Mesodermal cell (in vitro differentiated cells): ENCODE measurements around the gene TRIM17.
"Not testable (repeated sequence)": the region's sequence is repeated elsewhere in the genome, so short reads cannot be mapped to it uniquely, and the experiment has no call there.

Experiments
- H3K27ac ChIP-seq: 2 replicates; pipeline ENCODE4 v1.7.0; 2013; ENCODE audit warnings: mild to moderate bottlenecking, low read depth, low read length, moderate library complexity; ENCODE audit not compliant: severe bottlenecking
- H3K36me3 ChIP-seq: 2 replicates; pipeline ENCODE4 v1.7.1; 2013; ENCODE audit warnings: mild to moderate bottlenecking, low read length, moderate library complexity; ENCODE audit not compliant: control insufficient read depth, insufficient read depth
- H3K4me1 ChIP-seq: one replicate; pipeline ENCODE4 v1.7.1; 2013; ENCODE audit warnings: mild to moderate bottlenecking, low read length; ENCODE audit not compliant: insufficient read depth, control insufficient read depth, poor library complexity, severe bottlenecking
- H3K4me3 ChIP-seq: 2 replicates; pipeline ENCODE4 v1.7.0; 2013; ENCODE audit warnings: low read length, control low read depth, mild to moderate bottlenecking; ENCODE audit not compliant: insufficient read depth, poor library complexity, severe bottlenecking; ENCODE audit errors: extremely low read depth
- H3K9me3 ChIP-seq: 2 replicates; pipeline ENCODE4 v1.7.1; 2013; ENCODE audit warnings: mild to moderate bottlenecking, low read length, moderate library complexity; ENCODE audit not compliant: control insufficient read depth
- WGBS, 2 experiments: methylation state at CpG; one replicate each; pipeline ENCODE4 v1.1.5; 2013; ENCODE audit warnings: missing lambda C conversion rate in 2 of 2; ENCODE audit not compliant: insufficient coverage in 2 of 2; 5-methylcytosine and 5-hydroxymethylcytosine counted together

The TRIM17 gene

GRCh38 chr1:228446852-228447251 is 30.2 kb upstream of the TRIM17 start:
- no peaks in the 10 kb centered on the region for H3K9me3 ChIP-seq
- no peaks in the 10 kb centered on the region for H3K36me3 ChIP-seq
- H3K4me1 ChIP-seq = no peaks in the 10 kb centered on the region
- H3K4me3 ChIP-seq = no peak overlapping the region
- H3K27ac ChIP-seq = no peak overlapping the region
- WGBS, 2 experiments = 33 to 38% methylated on average over 12 to 15 of the region's 15 CpGs

GRCh38 chr1:228445843-228446650 is 29.4 kb upstream of the TRIM17 start:
- H3K27ac ChIP-seq = no peak overlapping the region
- WGBS, 2 experiments = 2 to 3% methylated on average over 36 to 44 of the region's 51 CpGs

GRCh38 chr1:228445490-228445842 is 28.8 kb upstream of the TRIM17 start:
- H3K4me1 ChIP-seq = no peaks in the 10 kb centered on the region
- WGBS, 2 experiments = 9 to 10% methylated on average over 4 to 9 of the region's 16 CpGs
- H3K4me3 ChIP-seq = peak overlapping the region; percentile 46
- H3K36me3 ChIP-seq = no peaks in the 10 kb centered on the region
- no peaks in the 10 kb centered on the region for H3K9me3 ChIP-seq
- H3K27ac ChIP-seq = no peak overlapping the region

More at GRCh38 chr1:228445843-228446650, 29.4 kb upstream of the TRIM17 start:
- no peaks in the 10 kb centered on the region for H3K4me1 ChIP-seq
- no peaks in the 10 kb centered on the region for H3K36me3 ChIP-seq
- peak overlapping the region; percentile 46 for H3K4me3 ChIP-seq
- H3K9me3 ChIP-seq = no peaks in the 10 kb centered on the region

GRCh38 chr1:228443395-228443794 is 26.7 kb upstream of the TRIM17 start:
- Histone ChIP-seq H3K36me3 (no peaks in the 10 kb centered on the region), H3K9me3 (no peaks in the 10 kb centered on the region), H3K4me1 (no peaks in the 10 kb centered on the region), H3K27ac (no peak overlapping the region), H3K4me3 (no peak overlapping the region)

GRCh38 chr1:228440761-228441500 is 24.3 kb upstream of the TRIM17 start:
- Histone ChIP-seq H3K27ac (no peak overlapping the region), H3K4me1 (no peaks in the 10 kb centered on the region), H3K4me3 (no peak overlapping the region), H3K36me3 (no peaks in the 10 kb centered on the region), H3K9me3 (no peaks in the 10 kb centered on the region)
- WGBS, 2 experiments = 91% methylated on average over 6 to 8 of the region's 9 CpGs

- Histone ChIP-seq H3K4me1 (peaks cover 2% of the 10 kb centered on the region), H3K36me3 (no peaks in the 10 kb centered on the region), H3K27ac (no peak overlapping the region), H3K4me3 (no peak overlapping the region), H3K9me3 (no peaks in the 10 kb centered on the region)
- WGBS, 2 experiments = 14 to 38% methylated on average over 1 of the region's 1 CpG
These were observed 21.6 kb upstream of the TRIM17 start for GRCh38 chr1:228438266-228438665.

GRCh38 chr1:228437424-228437962 is 20.8 kb upstream of the TRIM17 start:
- no peaks in the 10 kb centered on the region for H3K36me3 ChIP-seq
- H3K9me3 ChIP-seq = no peaks in the 10 kb centered on the region
- H3K27ac ChIP-seq = no peak overlapping the region
- 87 to 93% methylated on average over 4 to 7 of the region's 7 CpGs for WGBS, 2 experiments
- H3K4me3 ChIP-seq = no peak overlapping the region
- H3K4me1 ChIP-seq = peaks cover 3% of the 10 kb centered on the region

- no CpG with 5 or more reads among the region's 4 CpGs for WGBS, 2 experiments
These were observed 18.0 kb upstream of the TRIM17 start for GRCh38 chr1:228434689-228435088.

GRCh38 chr1:228433337-228434053 is 16.8 kb upstream of the TRIM17 start:
- H3K36me3 ChIP-seq, H3K4me3 ChIP-seq, H3K27ac ChIP-seq, H3K4me1 ChIP-seq, H3K9me3 ChIP-seq: not testable (repeated sequence)
- WGBS, 2 experiments = 94 to 97% methylated on average over 4 to 7 of the region's 7 CpGs

More at GRCh38 chr1:228434689-228435088, 18.0 kb upstream of the TRIM17 start:
- Histone ChIP-seq H3K4me1 (peaks cover 3% of the 10 kb centered on the region), H3K36me3 (no peaks in the 10 kb centered on the region), H3K4me3 (no peak overlapping the region), H3K27ac (no peak overlapping the region), H3K9me3 (no peaks in the 10 kb centered on the region)

- H3K4me1 ChIP-seq = peaks cover 3% of the 10 kb centered on the region
- no peak overlapping the region for H3K27ac ChIP-seq
- H3K9me3 ChIP-seq = no peaks in the 10 kb centered on the region
- no peak overlapping the region for H3K4me3 ChIP-seq
- 84 to 92% methylated on average over 6 of the region's 6 CpGs for WGBS, 2 experiments
- H3K36me3 ChIP-seq = no peaks in the 10 kb centered on the region
These were observed 13.6 kb upstream of the TRIM17 start for GRCh38 chr1:228430243-228430642.
